ENCODE results near the gene AHNAK2. TPM values are rescaled to one million over a fixed set of nuclear protein-coding genes. Genes with fewer than 3 reads are reported as not detected.
A peak's percentile ranks its signal among the peaks of the same experiment; 100 is the strongest.

AHNAK2 gene
- total and polyA plus RNA-seq, 2 experiments from 2014 or later = 17.8 to 78.0 TPM

DNA sequence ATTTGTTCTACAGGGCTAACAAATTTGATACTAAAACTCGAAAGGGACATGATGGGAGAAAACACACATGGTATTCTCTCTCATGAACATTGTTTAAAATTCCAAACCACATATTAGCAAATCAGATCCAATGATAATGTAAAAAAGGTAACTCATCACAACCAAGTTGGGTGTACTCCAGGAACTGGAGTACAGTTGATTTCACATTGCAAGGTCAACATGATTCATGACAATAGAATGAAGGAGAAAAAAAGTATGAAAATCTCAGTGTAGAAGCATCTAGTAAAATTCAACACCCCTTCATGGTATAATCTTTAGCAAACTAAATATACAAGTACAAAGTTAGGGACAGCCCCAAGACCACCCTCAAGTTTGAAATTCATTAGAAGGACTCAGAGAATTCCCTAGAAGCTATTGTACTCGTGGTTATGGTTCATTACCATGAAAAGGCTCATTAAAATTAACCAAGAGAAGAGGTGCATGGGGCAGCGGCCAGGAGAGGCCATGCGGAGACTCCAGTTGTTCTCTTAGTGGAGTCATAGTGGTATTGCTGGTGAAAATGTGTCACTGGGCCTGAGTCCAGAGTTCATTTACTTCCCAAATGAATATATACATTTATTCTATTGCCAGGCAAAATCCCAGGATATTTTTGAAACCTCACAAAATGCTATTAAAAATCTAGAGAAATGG, 45.8 kb upstream of the AHNAK2 start:
- no peaks in the 10 kb centered on the region for H3K9me3 ChIP-seq (ENCODE audit: low read depth)
- TF ChIP-seq, protein P1, sequence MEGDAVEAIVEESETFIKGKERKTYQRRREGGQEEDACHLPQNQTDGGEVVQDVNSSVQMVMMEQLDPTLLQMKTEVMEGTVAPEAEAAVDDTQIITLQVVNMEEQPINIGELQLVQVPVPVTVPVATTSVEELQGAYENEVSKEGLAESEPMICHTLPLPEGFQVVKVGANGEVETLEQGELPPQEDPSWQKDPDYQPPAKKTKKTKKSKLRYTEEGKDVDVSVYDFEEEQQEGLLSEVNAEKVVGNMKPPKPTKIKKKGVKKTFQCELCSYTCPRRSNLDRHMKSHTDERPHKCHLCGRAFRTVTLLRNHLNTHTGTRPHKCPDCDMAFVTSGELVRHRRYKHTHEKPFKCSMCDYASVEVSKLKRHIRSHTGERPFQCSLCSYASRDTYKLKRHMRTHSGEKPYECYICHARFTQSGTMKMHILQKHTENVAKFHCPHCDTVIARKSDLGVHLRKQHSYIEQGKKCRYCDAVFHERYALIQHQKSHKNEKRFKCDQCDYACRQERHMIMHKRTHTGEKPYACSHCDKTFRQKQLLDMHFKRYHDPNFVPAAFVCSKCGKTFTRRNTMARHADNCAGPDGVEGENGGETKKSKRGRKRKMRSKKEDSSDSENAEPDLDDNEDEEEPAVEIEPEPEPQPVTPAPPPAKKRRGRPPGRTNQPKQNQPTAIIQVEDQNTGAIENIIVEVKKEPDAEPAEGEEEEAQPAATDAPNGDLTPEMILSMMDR (IDR thresholded peaks at IDR 0.05; ENCODE audit: low read depth, low read length) = no peak
- DNase-seq (ENCODE audit: low read depth in 1 of 2, low spot score in 1 of 2) = no peak

DNA sequence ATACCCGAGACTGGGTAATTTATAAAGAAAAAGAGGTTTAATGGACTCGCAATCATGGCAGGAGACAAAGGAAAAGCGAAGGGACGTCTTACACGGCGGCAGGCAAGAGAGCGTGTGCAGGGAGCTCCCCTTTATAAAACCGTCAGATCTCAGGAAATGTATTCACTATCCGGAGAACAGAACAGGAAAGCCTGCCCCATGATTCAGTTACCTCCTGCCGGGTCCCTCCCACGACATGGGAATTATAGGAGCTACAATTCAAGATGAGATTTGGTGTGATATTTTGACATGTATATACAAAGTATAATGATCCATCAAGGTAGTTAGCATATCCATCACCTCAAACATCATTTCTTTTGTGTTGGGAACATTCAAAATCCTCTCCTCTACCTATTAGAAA, 45.0 kb upstream of the AHNAK2 start:
- Histone ChIP-seq H3K27me3 (no peaks in the 10 kb centered on the region), H3K4me3 (no peak overlapping the region), H3K4me1 (ENCODE audit: low read depth) (peaks cover 7% of the 10 kb centered on the region), H3K9me3 (ENCODE audit: low read depth) (no peaks in the 10 kb centered on the region), H3K36me3 (no peaks in the 10 kb centered on the region), H3K27ac (no peak overlapping the region)
- TF ChIP-seq, protein P1 (IDR thresholded peaks at IDR 0.05; ENCODE audit: low read depth, low read length) = no peak
- DNase-seq (ENCODE audit: low read depth in 1 of 2, low spot score in 1 of 2) = no peak

More for the DNA sequence above, 45.8 kb upstream of the AHNAK2 start:
- no peak overlapping the region for H3K27ac ChIP-seq
- H3K4me3 ChIP-seq = no peak overlapping the region
- no peaks in the 10 kb centered on the region for H3K27me3 ChIP-seq
- H3K4me1 ChIP-seq (ENCODE audit: low read depth) = peaks cover 6% of the 10 kb centered on the region
- H3K36me3 ChIP-seq = no peaks in the 10 kb centered on the region

DNA sequence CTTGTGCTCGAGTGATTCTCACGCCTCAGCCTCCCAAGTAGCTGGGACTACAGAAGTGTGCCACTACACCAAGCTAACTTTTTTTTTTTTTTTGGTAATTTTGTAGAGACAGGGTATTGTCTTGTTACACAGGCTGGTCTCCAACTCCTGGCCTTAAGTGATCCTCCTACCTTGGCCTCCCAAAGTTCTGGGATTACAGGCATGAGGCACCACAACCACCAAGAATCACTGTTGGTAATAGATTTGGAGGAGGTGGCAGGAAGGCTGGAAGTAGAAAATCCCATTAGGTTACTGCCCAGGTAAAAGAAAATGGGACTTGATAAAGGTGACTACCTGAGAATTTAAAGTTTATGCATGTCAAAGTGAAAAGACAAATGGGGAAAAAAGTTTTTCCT, 44.1 kb upstream of the AHNAK2 start:
- TF ChIP-seq, protein P1 (IDR thresholded peaks at IDR 0.05; ENCODE audit: low read depth, low read length) = no peak
- Histone ChIP-seq H3K27ac (peak overlapping the region; percentile 95), H3K27me3 (no peaks in the 10 kb centered on the region), H3K36me3 (no peaks in the 10 kb centered on the region), H3K4me1 (ENCODE audit: low read depth) (peaks cover 7% of the 10 kb centered on the region), H3K9me3 (ENCODE audit: low read depth) (no peaks in the 10 kb centered on the region), H3K4me3 (peak overlapping the region; percentile 51)
- no peak for DNase-seq (ENCODE audit: low read depth in 1 of 2, low spot score in 1 of 2)

GRCh38 chr14:105021656-105022275, 43.6 kb upstream of the AHNAK2 start:
- H3K27me3 ChIP-seq = no peaks in the 10 kb centered on the region
- no peaks in the 10 kb centered on the region for H3K36me3 ChIP-seq
- DNase-seq (ENCODE audit: low read depth in 1 of 2, low spot score in 1 of 2) = peak; percentile 42 to 58
- no peaks in the 10 kb centered on the region for H3K9me3 ChIP-seq (ENCODE audit: low read depth)
- TF ChIP-seq, protein P1 (IDR thresholded peaks at IDR 0.05; ENCODE audit: low read depth, low read length) = peak; percentile 12
- H3K27ac ChIP-seq = peak overlapping the region; percentile 95
- peaks cover 10% of the 10 kb centered on the region for H3K4me1 ChIP-seq (ENCODE audit: low read depth)
- peak overlapping the region; percentile 51 for H3K4me3 ChIP-seq

DNA sequence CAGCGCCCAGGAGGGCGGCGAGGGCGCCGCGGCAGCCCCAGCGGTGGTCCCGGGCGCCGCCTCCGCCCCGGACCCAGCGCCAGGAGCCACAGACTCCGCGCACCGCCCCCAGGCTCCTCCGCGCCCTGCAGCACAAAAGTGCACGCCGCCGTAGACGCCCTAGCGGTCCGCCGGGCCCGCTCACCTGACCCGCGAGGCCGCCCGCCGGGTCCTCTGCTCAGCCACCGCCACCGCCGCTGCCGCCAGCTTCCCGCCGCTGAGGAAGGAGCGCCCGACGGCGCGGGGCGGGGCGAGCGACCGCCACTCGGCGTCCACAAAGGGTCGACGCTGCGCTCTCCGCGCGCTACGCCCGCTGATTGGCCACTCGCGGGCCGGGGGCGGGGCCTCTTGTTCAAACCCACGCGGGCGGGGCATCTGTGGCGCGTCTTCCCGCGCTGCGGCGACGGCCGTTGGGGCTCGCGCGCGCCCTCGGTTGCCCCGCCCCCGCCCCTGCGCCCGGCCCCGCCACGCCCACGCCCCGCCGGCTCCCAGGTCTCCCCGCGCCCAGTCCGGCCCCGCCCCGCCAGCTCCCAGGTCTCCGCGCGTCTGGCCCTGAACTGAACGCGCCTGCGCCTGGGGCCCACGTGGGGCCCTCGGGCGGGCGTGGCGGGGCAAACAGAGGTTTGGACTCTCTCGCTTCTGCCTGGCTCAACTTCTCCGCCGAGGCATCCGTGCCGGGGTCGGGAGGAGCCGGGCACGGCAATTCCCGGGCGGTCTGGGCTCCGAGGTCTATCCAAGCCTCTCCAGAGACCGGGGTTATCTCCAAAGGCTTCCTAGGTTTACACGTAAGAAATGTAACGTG, 42.9 kb upstream of the AHNAK2 start, which contains the start of gene CDCA4:
CDCA4 (minus strand) TSS at position 269 of the 841 bp plus-strand sequence. CDS start 9,154 bp downstream, outside the sequence.
- H3K27ac ChIP-seq = peak within 1 kb of the TSS; percentile 96
- TF ChIP-seq, protein P1 (IDR thresholded peaks at IDR 0.05; ENCODE audit: low read depth, low read length) = no peak
- peak; percentile 98 to 99 for DNase-seq (ENCODE audit: low read depth in 1 of 2, low spot score in 1 of 2)
- H3K4me3 ChIP-seq = peak within 1 kb of the TSS; percentile 86
- no peaks in the 10 kb centered on the region for H3K9me3 ChIP-seq (ENCODE audit: low read depth)
- H3K36me3 ChIP-seq = no peaks in the 10 kb centered on the region
- peaks cover 18% of the 10 kb centered on the region for H3K4me1 ChIP-seq (ENCODE audit: low read depth)
- no peaks in the 10 kb centered on the region for H3K27me3 ChIP-seq

Data from cardiac muscle cell (in vitro differentiated cells and primary cell).